CD4-positive, alpha-beta T cell (primary cell): ENCODE data around the gene CCR6. TPM values are rescaled to one million over a fixed set of nuclear protein-coding genes. Genes with fewer than 3 reads are reported as not detected.

ENCODE experiments used
- ATAC-seq: fragments of 200-7000 bp; cut with Tn5 transposase; one replicate; pipeline ENCODE4 v1.10.0; 2022; ENCODE audit warnings: mild to moderate bottlenecking; ENCODE audit not compliant: poor library complexity
- CTCF ChIA-PET: fragments of 350-600 bp; sonication (Branson Sonifier 250); formaldehyde crosslinking; loops from one replicate; lab custom pipeline; 2021; ENCODE audit warnings: antibody characterized with exemption, inconsistent platforms; lab: Charles Lee
- POLR2A ChIA-PET: fragments of 350-600 bp; sonication (Branson Sonifier 250); formaldehyde crosslinking; loops from one replicate; lab custom pipeline; 2021; ENCODE audit warnings: antibody characterized with exemption, inconsistent platforms; lab: Charles Lee
- DNase-seq, 14 experiments: peaks; one replicate each; pipeline ENCODE4 v3.0.0-alpha.2; 2013 to 2020; ENCODE audit warnings: mixed read lengths in 2 of 14
- H3K27ac ChIP-seq, 2 donors: one replicate each; pipeline versions ENCODE4 v1.5.1 to v1.7.0; 2013; ENCODE audit warnings: low read length in 2 of 2, low read depth in 1 of 2, mild to moderate bottlenecking in 1 of 2
- H3K27me3 ChIP-seq, 2 experiments: 1 replicate in 1 of 2; 2 replicates in 1 of 2; pipeline versions ENCODE4 v1.6.1 to v1.7.0; 2013; ENCODE audit warnings: low read length in 2 of 2, control low read depth in 1 of 2, mild to moderate bottlenecking in 1 of 2, moderate library complexity in 1 of 2; ENCODE audit not compliant: insufficient read depth in 2 of 2, control insufficient read depth in 1 of 2
- H3K36me3 ChIP-seq: one replicate; pipeline ENCODE4 v1.6.1; 2013; ENCODE audit warnings: low read length, control low read depth; ENCODE audit not compliant: insufficient read depth
- H3K4me1 ChIP-seq: one replicate; pipeline ENCODE4 v1.6.1; 2013; ENCODE audit warnings: low read length, control low read depth; ENCODE audit not compliant: insufficient read depth
- H3K4me3 ChIP-seq: one replicate; pipeline ENCODE4 v1.5.1; 2013; ENCODE audit warnings: mild to moderate bottlenecking, low read length, moderate library complexity
- H3K9me3 ChIP-seq, 2 experiments: 1 replicate in 1 of 2; 2 replicates in 1 of 2; pipeline versions ENCODE4 v1.6.1 to v1.7.0; 2013; ENCODE audit warnings: low read length in 2 of 2, mild to moderate bottlenecking in 2 of 2, control low read depth in 1 of 2, moderate library complexity in 1 of 2; ENCODE audit not compliant: control insufficient read depth in 1 of 2, insufficient read depth in 1 of 2
- H3K27ac Mint-ChIP-seq: one replicate; pipeline ENCODE4 v1.8.0; 2020; ENCODE audit warnings: mixed read lengths
- H3K27me3 Mint-ChIP-seq: one replicate; pipeline ENCODE4 v1.8.0; 2021; ENCODE audit warnings: mixed read lengths
- H3K36me3 Mint-ChIP-seq: one replicate; pipeline ENCODE4 v1.8.0; 2021; ENCODE audit warnings: low read depth, mixed read lengths
- H3K4me1 Mint-ChIP-seq: one replicate; pipeline ENCODE4 v1.8.0; 2021; ENCODE audit warnings: low read depth, mixed read lengths
- H3K4me3 Mint-ChIP-seq: one replicate; pipeline ENCODE4 v1.8.0; 2020; ENCODE audit warnings: mild to moderate bottlenecking, mixed read lengths
- H3K9me3 Mint-ChIP-seq: one replicate; pipeline ENCODE4 v1.8.0; 2020; ENCODE audit warnings: mixed read lengths
- intact Hi-C, 2 experiments: fragments of 100-400 bp; cut with DNase I in 1 of 2; cut with micrococcal nuclease in 1 of 2; formaldehyde crosslinking; loops; one replicate each; pipeline versions ENCODE4 v1.15.1 to v1.9.0; 2023 to 2025; cut with DNase I, micrococcal nuclease
- total RNA-seq, 174 experiments: library from RNA in 2 of 174; stranded (reverse) in 2 of 174; gene quantifications; one replicate each; pipeline ENCODE4 v1.2.3 and lab custom pipeline; 2021 to 2026
- TF ChIP-seq, protein P1 (sequence below): fragments of 200-600 bp; IDR thresholded peaks from one replicate; pipeline ENCODE4 v1.8.0; 2022; ENCODE audit warnings: antibody characterized with exemption, mild to moderate bottlenecking

The CCR6 gene
- total RNA-seq, 2 experiments from 2014 or later: 13.6 to 15.9 TPM

GRCh38 chr6:167146135-167146534 lies 23.2 kb downstream of the CCR6 start:
- Mint-ChIP-seq H3K27me3 (peaks cover 6% of the 10 kb centered on the region), H3K27ac (no peak overlapping the region), H3K9me3 (no peaks in the 10 kb centered on the region), H3K4me1 (peaks cover 9% of the 10 kb centered on the region), H3K36me3 (no peaks in the 10 kb centered on the region), H3K4me3 (no peak overlapping the region)
- peaks cover 14% of the 10 kb centered on the region for H3K4me1 ChIP-seq
- TF ChIP-seq, protein P1, sequence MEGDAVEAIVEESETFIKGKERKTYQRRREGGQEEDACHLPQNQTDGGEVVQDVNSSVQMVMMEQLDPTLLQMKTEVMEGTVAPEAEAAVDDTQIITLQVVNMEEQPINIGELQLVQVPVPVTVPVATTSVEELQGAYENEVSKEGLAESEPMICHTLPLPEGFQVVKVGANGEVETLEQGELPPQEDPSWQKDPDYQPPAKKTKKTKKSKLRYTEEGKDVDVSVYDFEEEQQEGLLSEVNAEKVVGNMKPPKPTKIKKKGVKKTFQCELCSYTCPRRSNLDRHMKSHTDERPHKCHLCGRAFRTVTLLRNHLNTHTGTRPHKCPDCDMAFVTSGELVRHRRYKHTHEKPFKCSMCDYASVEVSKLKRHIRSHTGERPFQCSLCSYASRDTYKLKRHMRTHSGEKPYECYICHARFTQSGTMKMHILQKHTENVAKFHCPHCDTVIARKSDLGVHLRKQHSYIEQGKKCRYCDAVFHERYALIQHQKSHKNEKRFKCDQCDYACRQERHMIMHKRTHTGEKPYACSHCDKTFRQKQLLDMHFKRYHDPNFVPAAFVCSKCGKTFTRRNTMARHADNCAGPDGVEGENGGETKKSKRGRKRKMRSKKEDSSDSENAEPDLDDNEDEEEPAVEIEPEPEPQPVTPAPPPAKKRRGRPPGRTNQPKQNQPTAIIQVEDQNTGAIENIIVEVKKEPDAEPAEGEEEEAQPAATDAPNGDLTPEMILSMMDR: no peak
- H3K9me3 ChIP-seq: no peaks in the 10 kb centered on the region
- DNase-seq: no peak
- ATAC-seq: no peak
- no peak overlapping the region for H3K27ac ChIP-seq
- POLR2A ChIA-PET: no interaction called here
- no peaks in the 10 kb centered on the region for H3K27me3 ChIP-seq
- H3K36me3 ChIP-seq: no peaks in the 10 kb centered on the region
- intact Hi-C loops: no loop called here
- CTCF ChIA-PET: no interaction called here
- no peak overlapping the region for H3K4me3 ChIP-seq

DNA sequence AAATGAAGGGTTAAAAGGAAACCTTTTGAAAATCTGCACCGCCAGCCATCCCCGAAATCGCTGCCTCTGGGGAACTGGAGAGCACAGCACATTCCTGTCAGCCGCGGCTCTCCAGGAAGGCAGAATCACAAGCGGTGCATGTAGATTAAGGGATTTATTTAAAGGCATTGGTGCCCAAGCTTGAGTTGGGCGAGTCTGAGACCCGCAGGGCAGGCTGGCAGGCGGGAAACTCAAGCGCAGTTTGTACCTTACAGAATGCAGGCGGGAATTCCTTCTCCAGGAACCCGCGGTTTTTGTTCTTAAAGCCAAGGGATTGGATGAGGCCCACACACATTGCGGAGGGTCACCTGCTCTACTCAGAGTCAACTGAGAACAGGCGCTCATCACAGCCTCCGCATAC lies 24.1 kb downstream of the CCR6 start:
- Mint-ChIP-seq H3K9me3 (no peaks in the 10 kb centered on the region), H3K27ac (no peak overlapping the region), H3K4me3 (no peak overlapping the region), H3K36me3 (no peaks in the 10 kb centered on the region), H3K4me1 (peaks cover 4% of the 10 kb centered on the region), H3K27me3 (peaks cover 6% of the 10 kb centered on the region)
- H3K36me3 ChIP-seq: no peaks in the 10 kb centered on the region
- no peak overlapping the region for H3K27ac ChIP-seq
- no peak overlapping the region for H3K4me3 ChIP-seq
- H3K27me3 ChIP-seq: no peaks in the 10 kb centered on the region
- H3K4me1 ChIP-seq: peaks cover 7% of the 10 kb centered on the region
- DNase-seq (no peak), ATAC-seq (no peak)
- H3K9me3 ChIP-seq: no peaks in the 10 kb centered on the region
- TF ChIP-seq, protein P1: no peak
- POLR2A ChIA-PET: no interaction called here
- intact Hi-C loops: no loop called here
- CTCF ChIA-PET: no interaction called here

DNA sequence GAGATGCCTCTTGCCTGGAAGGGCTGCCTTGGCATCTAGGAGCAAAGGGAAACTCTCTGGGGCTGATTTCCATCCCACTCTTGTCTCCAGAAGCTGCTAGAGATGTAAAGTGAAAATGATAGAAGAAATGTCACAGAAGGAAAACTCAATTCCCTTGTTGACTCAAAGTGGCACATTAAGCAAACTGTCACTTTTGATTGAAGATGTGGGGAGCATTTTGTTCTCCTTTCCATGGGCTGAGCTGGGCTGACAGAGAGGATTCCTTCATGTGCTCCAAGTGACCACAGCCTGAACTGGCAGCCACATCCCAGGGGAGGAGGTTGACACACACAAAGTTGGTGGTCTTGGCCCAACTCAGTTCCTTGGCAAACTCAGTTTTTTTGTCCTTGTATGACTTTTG lies 25.1 kb downstream of the CCR6 start:
- Mint-ChIP-seq H3K27ac (no peak overlapping the region), H3K27me3 (peaks cover 6% of the 10 kb centered on the region), H3K4me1 (peaks cover 5% of the 10 kb centered on the region), H3K4me3 (no peak overlapping the region), H3K36me3 (no peaks in the 10 kb centered on the region), H3K9me3 (no peaks in the 10 kb centered on the region)
- TF ChIP-seq, protein P1: no peak
- no peak overlapping the region for H3K27ac ChIP-seq
- no peaks in the 10 kb centered on the region for H3K36me3 ChIP-seq
- CTCF ChIA-PET: no interaction called here
- H3K4me3 ChIP-seq: no peak overlapping the region
- intact Hi-C loops: no loop called here
- H3K4me1 ChIP-seq: peaks cover 4% of the 10 kb centered on the region
- DNase-seq (no peak), ATAC-seq (no peak)
- H3K27me3 ChIP-seq: no peaks in the 10 kb centered on the region
- H3K9me3 ChIP-seq: no peaks in the 10 kb centered on the region
- POLR2A ChIA-PET: no interaction called here
